Vagina (tissue), 2 donors: ENCODE results near the gene RFFL. TPM values are rescaled to one million over a fixed set of nuclear protein-coding genes. Genes with fewer than 3 reads are reported as not detected.

Experiments
- DNase-seq, 2 donors: peaks; one replicate each; pipeline ENCODE4 v3.0.0-alpha.2; 2017; ENCODE audit errors: extremely low spot score in 2 of 2
- H3K27ac ChIP-seq: fragments of 200-600 bp; sonication (generic); one replicate; pipeline ENCODE4 v1.5.1; 2019
- H3K27me3 ChIP-seq: fragments of 200-600 bp; sonication (generic); one replicate; pipeline ENCODE4 v1.5.1; 2019
- H3K36me3 ChIP-seq, 2 donors: fragments of 200-600 bp; sonication (generic); one replicate each; pipeline ENCODE4 v1.5.1; 2017 to 2019
- H3K4me1 ChIP-seq: fragments of 200-600 bp; sonication (generic); one replicate; pipeline ENCODE4 v1.5.1; 2019
- H3K4me3 ChIP-seq, 2 donors: fragments of 200-600 bp; sonication (generic); 1 replicate in 1 of 2; 2 replicates in 1 of 2; pipeline ENCODE4 v1.5.1; 2016 to 2019
- H3K9me3 ChIP-seq: fragments of 200-600 bp; sonication (generic); one replicate; pipeline ENCODE4 v1.5.1; 2019
- POLR2A ChIP-seq, 2 donors: fragments of 450-650 bp; IDR thresholded peaks; one replicate each; pipeline ENCODE4 v1.6.1; 2017; ENCODE audit warnings: antibody characterized with exemption in 2 of 2, mild to moderate bottlenecking in 2 of 2, moderate library complexity in 2 of 2
- POLR2AphosphoS5 ChIP-seq, 2 donors: sonication (generic); formaldehyde crosslinking; IDR thresholded peaks; one replicate each; pipeline ENCODE4 v1.9.0; 2017; ENCODE audit warnings: antibody characterized with exemption in 2 of 2, mild to moderate bottlenecking in 2 of 2, low read depth in 1 of 2; ENCODE audit not compliant: insufficient read depth in 1 of 2
- intact Hi-C: fragments of 100-400 bp; cut with DNase I; formaldehyde crosslinking; loops from one replicate; pipeline ENCODE4 v1.15.1; 2023
- total RNA-seq: library from RNA; depleted of rRNA; stranded (reverse); fragments of >200 nt; gene quantifications from one replicate; pipeline ENCODE4 v1.2.3, GENCODE V29; 2016
- TF ChIP-seq, protein P1 (sequence below), 3 experiments: fragments of 450-650 bp in 2 of 3; fragments of 200-600 bp in 1 of 3; sonication (generic) in 1 of 3; IDR thresholded peaks; one replicate each; pipeline ENCODE4 v1.5.1; 2017 to 2019; ENCODE audit warnings: antibody characterized with exemption in 3 of 3, mild to moderate bottlenecking in 2 of 3, moderate library complexity in 2 of 3

Gene RFFL
- total RNA-seq, 1 donor from 2014 or later, result 25.3 TPM

GRCh38 chr17:35065880-35066279 lies 2.4 kb upstream of the RFFL start:
- intact Hi-C loops, result no loop called here

DNA sequence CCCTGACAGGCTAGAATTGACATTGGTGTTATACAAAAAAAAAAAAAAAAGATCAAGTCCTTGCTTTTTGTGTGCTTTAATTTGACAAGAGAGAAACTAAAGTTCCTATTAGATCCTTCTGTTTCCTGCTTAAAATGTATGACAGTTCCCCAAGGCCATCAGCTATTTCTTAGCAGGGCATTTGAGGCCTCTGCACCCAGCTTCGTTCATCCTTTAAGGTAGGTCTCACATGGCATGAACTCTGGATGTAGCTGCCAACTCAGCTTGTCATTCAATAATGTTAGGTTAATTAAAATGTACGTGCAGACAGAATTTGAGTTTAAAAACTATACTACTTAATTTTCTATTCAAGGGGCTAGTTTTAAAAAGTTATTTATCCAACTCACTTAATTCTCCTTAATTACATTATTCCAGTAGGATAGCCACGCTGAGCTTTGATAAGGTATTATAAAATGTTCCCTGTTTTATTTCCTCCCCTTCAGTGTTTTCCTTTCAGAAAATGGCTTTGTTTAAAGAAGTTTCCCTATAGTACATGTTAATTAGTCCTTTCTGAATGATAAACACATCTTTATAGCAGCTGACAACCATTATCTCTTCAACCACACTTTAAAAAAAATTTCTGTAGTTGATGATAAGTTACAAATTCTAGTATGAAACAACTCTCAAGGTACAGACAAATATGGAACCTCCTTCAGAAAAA lies 1.2 kb upstream of the RFFL start:
- Histone ChIP-seq H3K4me3 (no peak overlapping the region), H3K4me1 (peaks cover 25% of the 10 kb centered on the region), H3K27me3 (no peaks in the 10 kb centered on the region), H3K36me3 (no peaks in the 10 kb centered on the region), H3K9me3 (no peaks in the 10 kb centered on the region), H3K27ac (peak overlapping the region; percentile 88)
- DNase-seq, result no peak
- TF ChIP-seq POLR2A (IDR thresholded peaks at IDR 0.05) (no peak), POLR2AphosphoS5 (IDR thresholded peaks at IDR 0.05; ENCODE audit: insufficient read depth in 1 of 2, low read depth in 1 of 2) (no peak)
- TF ChIP-seq, protein P1, sequence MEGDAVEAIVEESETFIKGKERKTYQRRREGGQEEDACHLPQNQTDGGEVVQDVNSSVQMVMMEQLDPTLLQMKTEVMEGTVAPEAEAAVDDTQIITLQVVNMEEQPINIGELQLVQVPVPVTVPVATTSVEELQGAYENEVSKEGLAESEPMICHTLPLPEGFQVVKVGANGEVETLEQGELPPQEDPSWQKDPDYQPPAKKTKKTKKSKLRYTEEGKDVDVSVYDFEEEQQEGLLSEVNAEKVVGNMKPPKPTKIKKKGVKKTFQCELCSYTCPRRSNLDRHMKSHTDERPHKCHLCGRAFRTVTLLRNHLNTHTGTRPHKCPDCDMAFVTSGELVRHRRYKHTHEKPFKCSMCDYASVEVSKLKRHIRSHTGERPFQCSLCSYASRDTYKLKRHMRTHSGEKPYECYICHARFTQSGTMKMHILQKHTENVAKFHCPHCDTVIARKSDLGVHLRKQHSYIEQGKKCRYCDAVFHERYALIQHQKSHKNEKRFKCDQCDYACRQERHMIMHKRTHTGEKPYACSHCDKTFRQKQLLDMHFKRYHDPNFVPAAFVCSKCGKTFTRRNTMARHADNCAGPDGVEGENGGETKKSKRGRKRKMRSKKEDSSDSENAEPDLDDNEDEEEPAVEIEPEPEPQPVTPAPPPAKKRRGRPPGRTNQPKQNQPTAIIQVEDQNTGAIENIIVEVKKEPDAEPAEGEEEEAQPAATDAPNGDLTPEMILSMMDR (IDR thresholded peaks at IDR 0.05), result no peak
- intact Hi-C loops, result no loop called here

More at GRCh38 chr17:35065880-35066279, 2.4 kb upstream of the RFFL start:
- no peak for DNase-seq
- Histone ChIP-seq H3K4me1 (peaks cover 25% of the 10 kb centered on the region), H3K4me3 (no peak overlapping the region), H3K9me3 (no peaks in the 10 kb centered on the region), H3K27me3 (no peaks in the 10 kb centered on the region), H3K36me3 (no peaks in the 10 kb centered on the region), H3K27ac (no peak overlapping the region)
- TF ChIP-seq POLR2A (IDR thresholded peaks at IDR 0.05), result no peak
- TF ChIP-seq, protein P1 (IDR thresholded peaks at IDR 0.05), result no peak
- no peak for TF ChIP-seq POLR2AphosphoS5 (IDR thresholded peaks at IDR 0.05; ENCODE audit: insufficient read depth in 1 of 2, low read depth in 1 of 2)

DNA sequence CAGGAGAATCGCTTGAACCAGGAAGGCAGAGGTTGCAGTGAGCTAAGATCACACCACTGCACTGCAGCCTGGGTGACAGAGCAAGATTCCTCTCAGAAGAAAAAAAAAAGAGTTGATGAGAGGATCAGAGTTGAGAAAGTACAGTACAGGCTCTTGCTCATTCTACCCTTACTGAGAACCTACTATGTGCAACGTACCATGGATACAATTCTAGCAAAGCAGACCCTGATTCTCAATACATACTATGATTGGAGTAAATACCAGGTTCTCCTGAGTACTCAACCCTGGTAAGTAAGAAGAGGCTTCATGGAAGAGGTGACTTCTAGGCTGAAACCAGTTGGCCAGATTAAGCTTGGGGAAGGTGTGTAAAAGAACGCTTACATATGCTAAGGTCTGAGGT lies 1.2 kb downstream of the RFFL start:
- TF ChIP-seq POLR2A (IDR thresholded peaks at IDR 0.05), result no peak
- TF ChIP-seq POLR2AphosphoS5 (IDR thresholded peaks at IDR 0.05; ENCODE audit: insufficient read depth in 1 of 2, low read depth in 1 of 2), result no peak
- TF ChIP-seq, protein P1 (IDR thresholded peaks at IDR 0.05), result no peak
- H3K36me3 ChIP-seq, result no peaks in the 10 kb centered on the region
- no peak for DNase-seq
- H3K27me3 ChIP-seq, result no peaks in the 10 kb centered on the region
- H3K9me3 ChIP-seq, result no peaks in the 10 kb centered on the region
- intact Hi-C loops, result no loop called here
- H3K27ac ChIP-seq, result no peak overlapping the region
- peaks cover 25% of the 10 kb centered on the region for H3K4me1 ChIP-seq
- H3K4me3 ChIP-seq, result no peak overlapping the region

- TF ChIP-seq, protein P1 (IDR thresholded peaks at IDR 0.05), result no peak
- TF ChIP-seq POLR2A (IDR thresholded peaks at IDR 0.05), result no peak
- no peak for TF ChIP-seq POLR2AphosphoS5 (IDR thresholded peaks at IDR 0.05; ENCODE audit: insufficient read depth in 1 of 2, low read depth in 1 of 2)
- Histone ChIP-seq H3K27ac (no peak overlapping the region), H3K4me3 (no peak overlapping the region), H3K9me3 (no peaks in the 10 kb centered on the region), H3K36me3 (no peaks in the 10 kb centered on the region), H3K4me1 (peaks cover 12% of the 10 kb centered on the region), H3K27me3 (no peaks in the 10 kb centered on the region)
- intact Hi-C loops, result no loop called here
- no peak for DNase-seq
These were observed 6.1 kb downstream of the RFFL start for GRCh38 chr17:35057332-35057915.

DNA sequence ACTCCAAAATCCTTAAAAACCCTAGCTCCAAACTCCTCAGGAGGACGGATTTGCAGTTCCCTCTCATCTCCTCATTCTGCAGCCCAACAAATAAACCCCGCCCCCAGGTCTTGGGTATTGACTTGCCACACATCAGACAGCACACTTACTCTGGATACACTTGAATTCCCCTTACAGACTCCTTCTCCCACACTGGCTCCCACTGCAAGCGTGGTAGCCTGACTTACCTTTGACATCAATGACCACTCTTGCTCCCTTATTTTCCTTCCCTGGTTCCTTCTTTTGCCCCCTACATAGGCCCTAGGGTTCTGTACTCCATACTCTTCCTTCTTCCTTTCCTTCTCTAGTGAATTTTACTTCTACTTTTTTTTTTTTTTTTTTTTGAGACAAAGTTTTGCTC lies 7.5 kb downstream of the RFFL start:
- TF ChIP-seq POLR2AphosphoS5 (IDR thresholded peaks at IDR 0.05; ENCODE audit: insufficient read depth in 1 of 2, low read depth in 1 of 2) (no peak), POLR2A (IDR thresholded peaks at IDR 0.05) (no peak)
- H3K4me1 ChIP-seq, result peaks cover 21% of the 10 kb centered on the region

More for the DNA sequence above, 7.5 kb downstream of the RFFL start:
- no peak for DNase-seq
- H3K4me3 ChIP-seq, result no peak overlapping the region
- H3K27ac ChIP-seq, result no peak overlapping the region
- intact Hi-C loops, result no loop called here
- H3K36me3 ChIP-seq, result no peaks in the 10 kb centered on the region
- no peaks in the 10 kb centered on the region for H3K27me3 ChIP-seq
- no peaks in the 10 kb centered on the region for H3K9me3 ChIP-seq
